ENCODE data around the gene PLAAT1. TPM values are rescaled to one million over a fixed set of nuclear protein-coding genes. Genes with fewer than 3 reads are reported as not detected.

The PLAAT1 gene
- total RNA-seq, result under 1 TPM in 4 of 6 donors, not detected in 2; 0.20 to 0.66 (median 0.52) TPM
- under 1 TPM in 1 of 2 donors, not detected in 1; 0.94 TPM for polyA plus RNA-seq

DNA sequence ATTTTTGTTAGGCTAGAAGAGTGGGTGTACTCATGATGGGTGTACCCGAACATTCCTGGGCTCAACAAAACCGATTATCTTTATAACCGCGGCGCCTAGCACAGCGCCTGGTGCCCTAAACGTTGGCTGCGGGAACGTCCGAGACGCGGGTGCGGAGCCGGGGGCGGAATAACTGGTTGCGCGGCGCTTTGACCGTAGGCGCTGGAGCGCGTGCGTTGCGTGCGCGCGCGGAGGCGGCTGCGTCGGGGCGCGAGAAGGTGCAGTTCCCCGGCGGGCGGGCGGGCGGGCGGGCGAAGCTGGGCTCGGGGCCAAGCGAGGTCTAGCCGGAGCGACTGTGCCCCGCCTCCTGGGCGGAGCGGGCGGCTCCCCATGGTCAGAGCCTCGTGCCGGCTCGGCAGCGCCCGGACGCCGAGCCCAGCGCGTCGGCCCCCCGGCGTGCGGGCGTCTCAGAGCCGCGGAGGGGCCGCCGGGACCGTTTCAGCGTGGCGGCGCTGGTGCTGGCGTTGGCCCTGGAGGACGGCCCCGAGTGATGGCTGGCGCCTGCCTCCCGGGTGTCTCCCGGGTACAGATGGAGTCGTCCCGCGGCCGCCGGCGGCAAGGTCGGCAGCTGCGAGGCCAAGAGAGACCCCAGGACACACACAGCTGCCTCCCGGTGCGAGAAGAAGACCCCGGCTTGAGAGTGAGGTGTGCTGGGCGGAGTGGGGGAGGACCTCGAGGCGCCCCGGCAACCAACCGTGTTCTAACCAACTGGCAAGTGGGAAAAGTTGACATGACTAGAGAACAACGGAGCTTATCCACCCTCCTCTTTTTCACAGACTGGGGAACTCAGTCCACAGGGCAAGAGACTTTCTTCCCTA lies at the start of gene PLAAT1:
PLAAT1 (plus strand) TSS at position 373 of the 857 bp plus-strand sequence. CDS start 14,429 bp downstream, outside the sequence.
- no peaks in the 10 kb centered on the region for H3K36me3 ChIP-seq
- no peaks in the 10 kb centered on the region for H3K4me1 ChIP-seq
- no peaks in the 10 kb centered on the region for H3K27me3 ChIP-seq
- 2% methylated on average over 76 to 93 of the region's 93 CpGs for WGBS, 2 donors
- ATAC-seq, result peak; percentile 88 to 97 (median 94)
- no peaks in the 10 kb centered on the region for H3K9me3 ChIP-seq
- H3K27ac ChIP-seq, result no peak within 1 kb of the TSS
- no peak for TF ChIP-seq CTCF (IDR thresholded peaks at IDR 0.05)
- H3K4me3 ChIP-seq, result peak within 1 kb of the TSS; percentile 6 to 57 (median 29)
- intact Hi-C loops (cut with DNase I), result no loop called here
- peak; percentile 55 to 84 (median 74) for DNase-seq
- FAIRE-seq, result no peak

DNA sequence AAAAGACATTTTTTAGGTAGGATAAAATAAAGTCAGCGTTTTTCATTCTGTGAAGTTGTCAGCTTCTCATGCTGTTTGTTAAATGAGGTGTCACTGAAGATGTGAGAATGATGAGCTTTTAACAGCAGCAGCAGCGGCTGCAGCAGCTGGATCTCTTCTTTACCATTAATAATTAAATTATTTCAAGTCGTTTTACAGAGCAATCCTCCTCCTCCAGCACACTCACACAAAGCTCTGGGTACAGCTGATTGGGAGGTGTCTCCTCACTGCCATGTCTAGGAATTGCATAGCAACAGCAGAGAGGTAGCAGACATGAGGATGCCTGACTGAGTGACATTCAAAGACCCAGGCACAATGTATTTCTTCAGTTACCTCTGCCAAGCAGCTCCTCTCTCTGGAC lies 46.7 kb upstream of the PLAAT1 start:
- no peaks in the 10 kb centered on the region for H3K36me3 ChIP-seq
- 25 to 28% methylated on average over 3 of the region's 3 CpGs for WGBS, 2 donors
- ATAC-seq (no peak), DNase-seq (no peak), FAIRE-seq (no peak)
- no peak overlapping the region for H3K27ac ChIP-seq
- H3K27me3 ChIP-seq, result no peaks in the 10 kb centered on the region
- no peak for TF ChIP-seq CTCF (IDR thresholded peaks at IDR 0.05)
- intact Hi-C loops (cut with DNase I), result no loop called here
- H3K9me3 ChIP-seq, result no peaks in the 10 kb centered on the region
- no peak overlapping the region for H3K4me3 ChIP-seq
- no peaks in the 10 kb centered on the region for H3K4me1 ChIP-seq

GRCh38 chr3:193196746-193197145 lies 44.3 kb upstream of the PLAAT1 start:
- FAIRE-seq (no peak), DNase-seq (no peak), ATAC-seq (no peak)
- no peaks in the 10 kb centered on the region for H3K4me1 ChIP-seq
- no peaks in the 10 kb centered on the region for H3K36me3 ChIP-seq
- 42 to 49% methylated on average over 2 of the region's 2 CpGs for WGBS, 2 donors
- H3K27me3 ChIP-seq, result no peaks in the 10 kb centered on the region
- no peak overlapping the region for H3K27ac ChIP-seq
- H3K9me3 ChIP-seq, result no peaks in the 10 kb centered on the region
- no peak overlapping the region for H3K4me3 ChIP-seq
- TF ChIP-seq CTCF (IDR thresholded peaks at IDR 0.05), result no peak
- intact Hi-C loops (cut with DNase I), result no loop called here

DNA sequence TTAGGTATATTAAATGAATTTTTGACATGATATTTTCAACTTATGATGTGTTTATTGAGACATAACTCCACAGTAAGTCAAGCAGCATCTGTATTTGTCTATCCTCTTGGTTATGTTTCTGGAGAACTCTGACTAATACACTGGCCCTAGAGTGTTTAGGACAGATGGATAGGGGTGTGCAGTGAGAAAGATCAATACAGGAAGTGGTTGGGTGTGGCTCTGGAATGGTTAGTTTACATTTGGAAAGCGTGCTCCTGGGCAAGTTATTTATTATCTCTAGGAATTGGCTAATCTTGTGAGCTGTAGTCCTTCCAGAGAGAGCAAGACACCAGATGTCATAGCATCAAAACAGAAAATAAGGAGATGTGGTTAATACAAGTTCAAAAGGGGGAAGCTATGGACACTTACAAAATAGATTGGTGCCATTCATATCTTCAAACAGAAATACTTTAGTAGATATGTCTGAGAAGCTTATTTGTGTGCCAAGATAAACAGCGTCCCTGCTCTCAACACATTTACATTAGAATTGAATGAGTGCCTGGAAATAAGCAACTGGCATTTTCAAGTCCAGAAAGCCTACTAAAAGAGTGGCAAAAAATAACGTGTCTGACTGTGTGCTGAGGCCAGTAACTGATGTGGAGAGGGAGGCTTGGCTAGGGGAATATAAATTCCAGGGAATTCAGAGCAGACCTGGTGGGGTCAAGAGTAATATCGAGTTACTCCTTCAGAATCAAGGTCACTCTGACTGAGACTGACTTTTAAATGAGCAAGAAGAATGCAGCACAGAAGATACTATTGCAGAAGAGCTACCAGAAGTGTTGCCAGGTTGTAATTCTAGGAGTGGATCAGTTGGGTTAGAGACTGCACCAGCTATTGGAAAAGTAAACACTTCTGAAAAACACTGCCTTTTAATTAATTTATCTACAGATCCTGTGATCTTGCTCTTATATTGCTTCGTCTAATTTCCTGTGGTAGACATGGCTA lies 33.4 kb upstream of the PLAAT1 start:
- Histone ChIP-seq H3K4me3 (no peak overlapping the region), H3K36me3 (no peaks in the 10 kb centered on the region), H3K4me1 (peaks cover 6 to 7% (median 7%) of the 10 kb centered on the region in 3 donors), H3K27ac (no peak overlapping the region), H3K27me3 (no peaks in the 10 kb centered on the region), H3K9me3 (no peaks in the 10 kb centered on the region)
- intact Hi-C loops (cut with DNase I), result no loop called here
- DNase-seq (no peak), ATAC-seq (peak in 2 of 4 donors; percentile 36 to 52), FAIRE-seq (no peak)
- TF ChIP-seq CTCF (IDR thresholded peaks at IDR 0.05), result no peak
- WGBS, 2 donors, result 6 to 10% methylated on average over 5 of the region's 5 CpGs

Measured in pancreas (tissue), 10 donors.